HepG2 (cell line): Measurements from ENCODE around the gene CD180. TPM values are rescaled to one million over a fixed set of nuclear protein-coding genes. Genes with fewer than 3 reads are reported as not detected.

Source experiments
- ATAC-seq: fragments of 200-7000 bp; cut with Tn5 transposase; 3 replicates; pipeline ENCODE4 v1.9.1; 2020; ENCODE audit warnings: mild to moderate bottlenecking, moderate library complexity
- BruUV-seq: library from RNA; stranded (reverse); fragments of 400-500 nt; replicated peaks from 2 replicates; lab custom pipeline; 2021; lab: Mats Ljungman, UMichigan
- CTCF ChIA-PET: fragments of 300-600 bp; formaldehyde crosslinking; extraction: SDS; loops from one replicate; lab custom pipeline; 2021; ENCODE audit warnings: low total read pairs, inconsistent platforms, low intra/inter-chr PET ratio; lab: Yijun Ruan, JAX
- POLR2A ChIA-PET: fragments of 350-600 bp; sonication (Branson Sonifier 250); formaldehyde crosslinking; loops from one replicate; lab custom pipeline; 2020; ENCODE audit warnings: antibody characterized with exemption, inconsistent platforms; lab: Yijun Ruan, JAX
- DNase-seq: peaks from one replicate; pipeline ENCODE4 v3.0.0-alpha.2; 2015; ENCODE audit warnings: low spot score
- FAIRE-seq: peaks from 3 replicates; lab custom pipeline; 2011; peaks lifted over from hg19 to GRCh38; lab: Jason Lieb, UNC
- H2AFZ ChIP-seq: one replicate; pipeline ENCODE4 v1.6.1; 2011; ENCODE audit warnings: low read length, inconsistent platforms
- H3K27ac ChIP-seq: fragments of 300-600 bp; 3 replicates; pipeline ENCODE4 v1.8.0; 2011; ENCODE audit warnings: mixed run types, mild to moderate bottlenecking, mixed read lengths, low read length, inconsistent platforms; ENCODE audit not compliant: insufficient read depth; ENCODE audit errors: extremely low read length
- H3K27me3 ChIP-seq, 2 experiments: fragments of 200-600 bp in 1 of 2; 2 replicates in 1 of 2; 3 replicates in 1 of 2; pipeline versions ENCODE4 v1.6.0 to v1.8.0; 2011; ENCODE audit warnings: low read length in 2 of 2, mild to moderate bottlenecking in 2 of 2, moderate library complexity in 2 of 2, inconsistent platforms in 1 of 2; ENCODE audit not compliant: insufficient read depth in 2 of 2, control insufficient read depth in 1 of 2
- H3K36me3 ChIP-seq, 2 experiments: fragments of 200-600 bp in 1 of 2; replicated peaks in 1 of 2; 2 replicates in 1 of 2; 3 replicates in 1 of 2; pipeline versions ENCODE4 v1.5.1 to v1.8.0; 2011; ENCODE audit warnings: low read length in 2 of 2, inconsistent platforms in 1 of 2; ENCODE audit not compliant: insufficient read depth in 2 of 2, control insufficient read depth in 1 of 2
- H3K4me1 ChIP-seq: 2 replicates; pipeline ENCODE4 v1.5.1; 2012; ENCODE audit warnings: low read length, inconsistent platforms; ENCODE audit not compliant: insufficient read depth
- H3K4me2 ChIP-seq: 2 replicates; pipeline ENCODE4 v1.6.0; 2011; ENCODE audit warnings: low read depth, low read length, inconsistent platforms
- H3K4me3 ChIP-seq, 3 experiments: fragments of 200-600 bp in 1 of 3; sonication (generic), shearing (Covaris generic) in 1 of 3; replicated peaks in 1 of 3; 2 replicates each; pipeline ENCODE4 v1.5.1; 2011 to 2016; ENCODE audit warnings: low read length in 3 of 3, inconsistent platforms in 2 of 3, low read depth in 2 of 3, mild to moderate bottlenecking in 2 of 3, control low read depth in 1 of 3, mixed read lengths in 1 of 3; ENCODE audit not compliant: insufficient read depth in 1 of 3
- H3K79me2 ChIP-seq: one replicate; pipeline ENCODE4 v1.6.1; 2011; ENCODE audit warnings: low read length, inconsistent platforms; ENCODE audit not compliant: insufficient read depth
- H3K9ac ChIP-seq: 2 replicates; pipeline ENCODE4 v1.6.0; 2011; ENCODE audit warnings: mild to moderate bottlenecking, low read depth, low read length, inconsistent platforms; ENCODE audit not compliant: insufficient read depth
- H3K9me3 ChIP-seq: 2 replicates; pipeline ENCODE4 v1.5.1; 2012; ENCODE audit warnings: mild to moderate bottlenecking, low read length
- H4K20me1 ChIP-seq: 2 replicates; pipeline ENCODE4 v1.6.0; 2011; ENCODE audit warnings: inconsistent platforms, mild to moderate bottlenecking, low read length, moderate library complexity; ENCODE audit not compliant: insufficient read depth
- MLXIP ChIP-seq: sonication (generic); formaldehyde crosslinking; IDR thresholded peaks from 2 replicates; pipeline ENCODE4 v1.9.0; 2021; ENCODE audit warnings: missing genetic modification reagents, borderline replicate concordance
- NFAT5 ChIP-seq: sonication (generic); formaldehyde crosslinking; IDR thresholded peaks from 2 replicates; pipeline ENCODE4 v1.4.0; 2020; ENCODE audit warnings: missing genetic modification reagents
- PTBP1 ChIP-seq: fragments of 200-400 bp; formaldehyde crosslinking; IDR thresholded peaks from 2 replicates; pipeline ENCODE4 v1.6.1; 2018; ENCODE audit warnings: low read length, low read depth; ENCODE audit not compliant: poor library complexity, severe bottlenecking
- RFXANK ChIP-seq: IDR thresholded peaks from 2 replicates; pipeline ENCODE4 v1.6.1; 2016
- SAFB2 ChIP-seq: sonication (generic); formaldehyde crosslinking; IDR thresholded peaks from 2 replicates; pipeline ENCODE4 v1.5.1; 2020; ENCODE audit warnings: missing genetic modification reagents, low read depth, mild to moderate bottlenecking, borderline replicate concordance
- ZNF138 ChIP-seq: sonication (generic); formaldehyde crosslinking; IDR thresholded peaks from 2 replicates; pipeline ENCODE4 v1.5.0; 2020; ENCODE audit warnings: mild to moderate bottlenecking, low read depth, missing genetic modification reagents
- ZNF33A ChIP-seq: sonication (generic); formaldehyde crosslinking; IDR thresholded peaks from 2 replicates; pipeline ENCODE4 v1.5.1; 2020; ENCODE audit warnings: missing genetic modification reagents, mild to moderate bottlenecking, moderate library complexity, borderline replicate concordance
- ZNF609 ChIP-seq: sonication (generic); formaldehyde crosslinking; IDR thresholded peaks from 2 replicates; pipeline ENCODE4 v1.4.0; 2020; ENCODE audit warnings: mild to moderate bottlenecking, missing genetic modification reagents, borderline replicate concordance
- WGBS: methylation state at CpG from one replicate; pipeline ENCODE4 v1.1.6; 2017; ENCODE audit warnings: low lambda C conversion rate; 5-methylcytosine and 5-hydroxymethylcytosine counted together
- in situ Hi-C: cut with HindIII; loops from 2 replicates; pipeline ENCODE4 v1.10.0; 2017; ENCODE audit warnings: low pct_unique_long_range_greater_than_20kb; ENCODE audit not compliant: extremely low pct_ligation_motif_present
- intact Hi-C: fragments of 100-400 bp; cut with micrococcal nuclease; formaldehyde crosslinking; loops from one replicate; pipeline ENCODE4 v1.10.0; 2022; ENCODE audit not compliant: unreplicated experiment
- polyA plus RNA-seq, 8 experiments: library from polyadenylated mRNA; depleted of rRNA in 3 of 8; stranded (reverse) in 7 of 8; unstranded in 1 of 8; fragments of >200 nt; fragmentation: Illumina TruSeq in 4 of 8; extraction: Trizol in 4 of 8; gene quantifications; 2 replicates each; pipeline versions ENCODE4 v1.2.1 to v1.2.3, GENCODE V29; 2011 to 2016; ENCODE audit warnings: low read depth in 4 of 8, missing spikeins in 1 of 8, mixed read lengths in 1 of 8; ENCODE audit not compliant: insufficient read depth in 1 of 8
- total RNA-seq, 5 experiments: library from RNA; depleted of rRNA; stranded (reverse); fragments of >200 nt; fragmentation: Illumina TruSeq; extraction: Trizol; gene quantifications; 2 replicates each; pipeline ENCODE4 v1.2.3, GENCODE V29; 2016; ENCODE audit warnings: low read depth in 1 of 5

The CD180 gene
- total and polyA plus RNA-seq, 2 of the 13 experiments (the other 11 are each of a cell fraction or from before 2014, with no cell fraction given): not detected

GRCh38 chr5:67223211-67223610 is 26.6 kb upstream of the CD180 start (continued):
- no peak for TF ChIP-seq NFAT5 (CRISPR knock-in tag)
- TF ChIP-seq PTBP1: no peak
- no peak for TF ChIP-seq ZNF33A (CRISPR knock-in tag)

- Histone ChIP-seq H3K4me3 (no peak overlapping the region), H4K20me1 (no peaks in the 10 kb centered on the region), H3K4me1 (peaks cover 12% of the 10 kb centered on the region), H2AFZ (no peak overlapping the region), H3K27ac (no peak overlapping the region), H3K9me3 (no peaks in the 10 kb centered on the region), H3K27me3 (no peaks in the 10 kb centered on the region; a peak in 1 of 5 replicates), H3K36me3 (no peaks in the 10 kb centered on the region), H3K9ac (no peak overlapping the region), H3K4me2 (no peak overlapping the region), H3K79me2 (no peaks in the 10 kb centered on the region)
- DNase-seq (no peak), FAIRE-seq (no peak), ATAC-seq (no peak)
- intact Hi-C loops (no loop called here), in situ Hi-C loops (no loop called here)
- ChIA-PET POLR2A (interaction anchor here (0.6 kb wide), 1 partner anchor 383 kb away, joined by 8 read pairs; no protein-coding TSS in a partner anchor), CTCF (no interaction called here)
- BruUV-seq: no TSS peak
- WGBS: 24% methylated on average over 5 of the region's 5 CpGs
- TF ChIP-seq ZNF609 (CRISPR knock-in tag): no peak
- TF ChIP-seq ZNF138: no peak
- TF ChIP-seq RFXANK (CRISPR knock-in tag): no peak
- no peak for TF ChIP-seq SAFB2 (CRISPR knock-in tag)
- TF ChIP-seq MLXIP (CRISPR knock-in tag): no peak
These were observed 25.8 kb upstream of the CD180 start for GRCh38 chr5:67222243-67223025.
